ENCODE measurements around the gene CLCNKA. TPM values are rescaled to one million over a fixed set of nuclear protein-coding genes. Genes with fewer than 3 reads are reported as not detected.

The CLCNKA gene
- polyA plus RNA-seq, 1 of the 3 experiments (the other 2 are of a cell fraction), result 0.03 TPM

DNA sequence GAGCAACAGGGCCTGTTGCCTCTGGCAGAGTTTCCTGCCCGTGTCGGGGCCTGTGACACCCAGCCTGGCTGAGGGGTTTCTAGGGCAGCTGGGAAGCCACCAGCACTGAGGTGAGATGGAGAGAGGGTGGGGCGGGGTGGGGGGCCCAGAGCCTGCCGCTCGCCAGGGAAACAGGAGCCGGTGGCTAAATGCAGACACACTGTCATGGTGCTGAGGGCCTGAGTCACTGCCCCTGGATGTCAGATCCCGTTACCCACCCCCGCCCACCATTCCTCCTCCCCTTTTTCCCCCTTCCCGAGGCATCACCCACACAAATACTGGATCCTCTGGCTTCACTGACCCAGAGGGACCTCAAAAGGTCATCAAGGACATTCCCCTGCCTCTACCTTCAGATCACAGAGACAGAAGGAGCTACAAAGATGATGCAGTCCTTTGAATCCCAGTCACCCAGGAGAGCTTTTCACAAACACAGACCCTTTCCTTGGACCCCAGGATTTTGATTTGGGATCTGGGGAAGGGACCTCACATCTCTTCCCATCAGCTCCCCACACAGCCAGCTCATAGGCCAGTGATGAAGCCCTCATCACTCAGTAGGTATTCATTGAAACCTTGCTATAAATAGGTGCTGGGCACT is 2.1 kb upstream of the CLCNKA start:
- H3K9me3 ChIP-seq, result no peaks in the 10 kb centered on the region
- 0 out of 2 replicates have a peak overlapping the region, but pooled peaks have one; percentile 19 for H3K4me2 ChIP-seq
- POLR2A ChIA-PET, result no interaction called here
- H2AFZ ChIP-seq (ENCODE audit: low read depth), result no peak overlapping the region
- H3K36me3 ChIP-seq (replicated peaks in 1 of 2; ENCODE audit: control insufficient read depth in 1 of 2, insufficient read depth in 2 of 2, low read length in 1 of 2), result no peaks in the 10 kb centered on the region
- no peaks in the 10 kb centered on the region for H4K20me1 ChIP-seq (ENCODE audit: insufficient read depth)
- CTCF ChIA-PET, result interaction anchor here (0.7 to 2.9 kb wide), 7 partner anchors 10 to 228 kb away, joined by 3 to 22 read pairs (median 6); partner anchors contain the start of gene CLCNKB
- no peak overlapping the region; a peak in 1 of 4 replicates for H3K27ac ChIP-seq (ENCODE audit: low read depth in 2 of 2, low read length in 1 of 2)
- 25% methylated on average over 4 of the region's 9 CpGs for WGBS (ENCODE audit: low lambda C conversion rate)
- no peaks in the 10 kb centered on the region for H3F3A ChIP-seq (replicated peaks; ENCODE audit: insufficient read depth)
- H3K27me3 ChIP-seq (ENCODE audit: insufficient read depth), result no peaks in the 10 kb centered on the region
- DNase-seq, result peak; percentile 59
- no peak overlapping the region for H3K4me3 ChIP-seq (ENCODE audit: low read depth in 2 of 2, low read length in 1 of 2)
- peaks cover 10 to 45% of the 10 kb centered on the region in 2 experiments; a peak in 2 of 4 replicates for H3K4me1 ChIP-seq (ENCODE audit: control insufficient read depth in 1 of 2, insufficient read depth in 2 of 2, low read depth in 1 of 2, low read length in 1 of 2)
- H3K79me2 ChIP-seq (ENCODE audit: insufficient read depth), result no peaks in the 10 kb centered on the region
- TF ChIP-seq FOXM1 (IDR thresholded peaks at IDR 0.05; ENCODE audit: low read depth) (no peak), POLR2AphosphoS5 (IDR thresholded peaks at IDR 0.05; ENCODE audit: low read depth, low read length) (no peak), TEAD4 (IDR thresholded peaks at IDR 0.05; ENCODE audit: borderline replicate concordance, insufficient read depth) (no peak)
- H3K9me2 ChIP-seq, result no peaks in the 10 kb centered on the region
- no peak overlapping the region for H3K9ac ChIP-seq

DNA sequence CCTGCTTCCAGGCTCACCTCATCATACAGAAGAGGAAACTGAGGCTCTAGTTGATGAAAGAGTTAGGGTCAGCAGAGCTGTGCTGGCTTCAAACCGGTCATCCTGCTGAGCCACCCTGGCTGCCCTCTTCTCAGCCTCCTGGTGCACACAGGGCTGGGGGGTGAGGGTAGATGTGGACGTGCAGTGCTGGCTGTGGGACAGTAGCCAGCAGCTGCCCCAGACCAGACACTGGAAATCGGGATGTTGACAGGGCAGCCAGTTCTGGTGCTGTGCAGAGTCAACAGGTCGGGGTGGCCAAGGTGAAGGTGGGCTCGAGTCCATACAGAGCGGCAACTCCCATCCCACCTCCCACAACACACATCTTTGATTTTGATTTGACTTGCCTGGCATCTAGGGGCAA is 1.5 kb upstream of the CLCNKA start:
- DNase-seq, result no peak
- Histone ChIP-seq H3K27me3 (ENCODE audit: insufficient read depth) (no peaks in the 10 kb centered on the region), H3K36me3 (replicated peaks in 1 of 2; ENCODE audit: control insufficient read depth in 1 of 2, insufficient read depth in 2 of 2, low read length in 1 of 2) (no peaks in the 10 kb centered on the region), H3K9me2 (no peaks in the 10 kb centered on the region), H3K9ac (no peak overlapping the region), H3K4me3 (ENCODE audit: low read depth in 2 of 2, low read length in 1 of 2) (no peak overlapping the region), H3K27ac (ENCODE audit: low read depth in 2 of 2, low read length in 1 of 2) (no peak overlapping the region), H3F3A (replicated peaks; ENCODE audit: insufficient read depth) (no peaks in the 10 kb centered on the region), H3K9me3 (no peaks in the 10 kb centered on the region), H2AFZ (ENCODE audit: low read depth) (no peak overlapping the region), H3K79me2 (ENCODE audit: insufficient read depth) (no peaks in the 10 kb centered on the region), H3K4me2 (no peak overlapping the region), H3K4me1 (ENCODE audit: control insufficient read depth in 1 of 2, insufficient read depth in 2 of 2, low read depth in 1 of 2, low read length in 1 of 2) (peaks cover 10 to 39% of the 10 kb centered on the region in 2 experiments; a peak in 2 of 4 replicates), H4K20me1 (ENCODE audit: insufficient read depth) (no peaks in the 10 kb centered on the region)
- ChIA-PET CTCF (interaction anchor here (0.7 to 2.9 kb wide), 4 partner anchors 35 to 228 kb away, joined by 3 to 14 read pairs (median 4); no protein-coding TSS in a partner anchor), POLR2A (interaction anchor here (0.6 kb wide), 1 partner anchor 1416 kb away, joined by 4 read pairs; no protein-coding TSS in a partner anchor)
- 96% methylated on average over 4 of the region's 6 CpGs for WGBS (ENCODE audit: low lambda C conversion rate)
- TF ChIP-seq ELF1 (IDR thresholded peaks at IDR 0.05) (no peak), SIN3A (IDR thresholded peaks at IDR 0.05; ENCODE audit: borderline replicate concordance, low read depth, low read length) (no peak), FOSL2 (IDR thresholded peaks at IDR 0.05; ENCODE audit: borderline replicate concordance, low read depth) (no peak), GATA2 (CRISPR knock-in tag; IDR thresholded peaks at IDR 0.05) (no peak), SMC3 (IDR thresholded peaks at IDR 0.05; ENCODE audit: low read depth, low read length) (no peak), FOXJ3 (CRISPR knock-in tag; IDR thresholded peaks at IDR 0.05) (no peak), RFX5 (IDR thresholded peaks at IDR 0.05; ENCODE audit: low read length) (no peak), MXI1 (IDR thresholded peaks at IDR 0.05; ENCODE audit: low read depth, low read length) (no peak), EP300 (IDR thresholded peaks at IDR 0.05; ENCODE audit: borderline replicate concordance in 1 of 2, low read depth in 1 of 2, low read length in 1 of 2) (no peak), TEAD4 (IDR thresholded peaks at IDR 0.05; ENCODE audit: borderline replicate concordance, insufficient read depth) (no peak), TCF12 (IDR thresholded peaks at IDR 0.05) (no peak)
- TF ChIP-seq, protein P1, sequence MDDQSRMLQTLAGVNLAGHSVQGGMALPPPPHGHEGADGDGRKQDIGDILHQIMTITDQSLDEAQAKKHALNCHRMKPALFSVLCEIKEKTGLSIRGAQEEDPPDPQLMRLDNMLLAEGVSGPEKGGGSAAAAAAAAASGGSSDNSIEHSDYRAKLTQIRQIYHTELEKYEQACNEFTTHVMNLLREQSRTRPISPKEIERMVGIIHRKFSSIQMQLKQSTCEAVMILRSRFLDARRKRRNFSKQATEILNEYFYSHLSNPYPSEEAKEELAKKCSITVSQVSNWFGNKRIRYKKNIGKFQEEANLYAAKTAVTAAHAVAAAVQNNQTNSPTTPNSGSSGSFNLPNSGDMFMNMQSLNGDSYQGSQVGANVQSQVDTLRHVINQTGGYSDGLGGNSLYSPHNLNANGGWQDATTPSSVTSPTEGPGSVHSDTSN (IDR thresholded peaks at IDR 0.05), result no peak
- TF ChIP-seq, protein P2, sequence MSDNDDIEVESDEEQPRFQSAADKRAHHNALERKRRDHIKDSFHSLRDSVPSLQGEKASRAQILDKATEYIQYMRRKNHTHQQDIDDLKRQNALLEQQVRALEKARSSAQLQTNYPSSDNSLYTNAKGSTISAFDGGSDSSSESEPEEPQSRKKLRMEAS (IDR thresholded peaks at IDR 0.05; ENCODE audit: low read depth), result no peak
- TF ChIP-seq, protein P3, sequence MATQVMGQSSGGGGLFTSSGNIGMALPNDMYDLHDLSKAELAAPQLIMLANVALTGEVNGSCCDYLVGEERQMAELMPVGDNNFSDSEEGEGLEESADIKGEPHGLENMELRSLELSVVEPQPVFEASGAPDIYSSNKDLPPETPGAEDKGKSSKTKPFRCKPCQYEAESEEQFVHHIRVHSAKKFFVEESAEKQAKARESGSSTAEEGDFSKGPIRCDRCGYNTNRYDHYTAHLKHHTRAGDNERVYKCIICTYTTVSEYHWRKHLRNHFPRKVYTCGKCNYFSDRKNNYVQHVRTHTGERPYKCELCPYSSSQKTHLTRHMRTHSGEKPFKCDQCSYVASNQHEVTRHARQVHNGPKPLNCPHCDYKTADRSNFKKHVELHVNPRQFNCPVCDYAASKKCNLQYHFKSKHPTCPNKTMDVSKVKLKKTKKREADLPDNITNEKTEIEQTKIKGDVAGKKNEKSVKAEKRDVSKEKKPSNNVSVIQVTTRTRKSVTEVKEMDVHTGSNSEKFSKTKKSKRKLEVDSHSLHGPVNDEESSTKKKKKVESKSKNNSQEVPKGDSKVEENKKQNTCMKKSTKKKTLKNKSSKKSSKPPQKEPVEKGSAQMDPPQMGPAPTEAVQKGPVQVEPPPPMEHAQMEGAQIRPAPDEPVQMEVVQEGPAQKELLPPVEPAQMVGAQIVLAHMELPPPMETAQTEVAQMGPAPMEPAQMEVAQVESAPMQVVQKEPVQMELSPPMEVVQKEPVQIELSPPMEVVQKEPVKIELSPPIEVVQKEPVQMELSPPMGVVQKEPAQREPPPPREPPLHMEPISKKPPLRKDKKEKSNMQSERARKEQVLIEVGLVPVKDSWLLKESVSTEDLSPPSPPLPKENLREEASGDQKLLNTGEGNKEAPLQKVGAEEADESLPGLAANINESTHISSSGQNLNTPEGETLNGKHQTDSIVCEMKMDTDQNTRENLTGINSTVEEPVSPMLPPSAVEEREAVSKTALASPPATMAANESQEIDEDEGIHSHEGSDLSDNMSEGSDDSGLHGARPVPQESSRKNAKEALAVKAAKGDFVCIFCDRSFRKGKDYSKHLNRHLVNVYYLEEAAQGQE (IDR thresholded peaks at IDR 0.05; ENCODE audit: low read depth, low read length), result no peak
- TF ChIP-seq, protein P4, sequence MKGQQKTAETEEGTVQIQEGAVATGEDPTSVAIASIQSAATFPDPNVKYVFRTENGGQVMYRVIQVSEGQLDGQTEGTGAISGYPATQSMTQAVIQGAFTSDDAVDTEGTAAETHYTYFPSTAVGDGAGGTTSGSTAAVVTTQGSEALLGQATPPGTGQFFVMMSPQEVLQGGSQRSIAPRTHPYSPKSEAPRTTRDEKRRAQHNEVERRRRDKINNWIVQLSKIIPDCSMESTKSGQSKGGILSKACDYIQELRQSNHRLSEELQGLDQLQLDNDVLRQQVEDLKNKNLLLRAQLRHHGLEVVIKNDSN (IDR thresholded peaks at IDR 0.05; ENCODE audit: borderline replicate concordance, low read depth), result no peak
- TF ChIP-seq, protein P5, sequence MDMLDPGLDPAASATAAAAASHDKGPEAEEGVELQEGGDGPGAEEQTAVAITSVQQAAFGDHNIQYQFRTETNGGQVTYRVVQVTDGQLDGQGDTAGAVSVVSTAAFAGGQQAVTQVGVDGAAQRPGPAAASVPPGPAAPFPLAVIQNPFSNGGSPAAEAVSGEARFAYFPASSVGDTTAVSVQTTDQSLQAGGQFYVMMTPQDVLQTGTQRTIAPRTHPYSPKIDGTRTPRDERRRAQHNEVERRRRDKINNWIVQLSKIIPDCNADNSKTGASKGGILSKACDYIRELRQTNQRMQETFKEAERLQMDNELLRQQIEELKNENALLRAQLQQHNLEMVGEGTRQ (IDR thresholded peaks at IDR 0.05; ENCODE audit: borderline replicate concordance, low read depth, low read length), result no peak
- TF ChIP-seq, protein P6, sequence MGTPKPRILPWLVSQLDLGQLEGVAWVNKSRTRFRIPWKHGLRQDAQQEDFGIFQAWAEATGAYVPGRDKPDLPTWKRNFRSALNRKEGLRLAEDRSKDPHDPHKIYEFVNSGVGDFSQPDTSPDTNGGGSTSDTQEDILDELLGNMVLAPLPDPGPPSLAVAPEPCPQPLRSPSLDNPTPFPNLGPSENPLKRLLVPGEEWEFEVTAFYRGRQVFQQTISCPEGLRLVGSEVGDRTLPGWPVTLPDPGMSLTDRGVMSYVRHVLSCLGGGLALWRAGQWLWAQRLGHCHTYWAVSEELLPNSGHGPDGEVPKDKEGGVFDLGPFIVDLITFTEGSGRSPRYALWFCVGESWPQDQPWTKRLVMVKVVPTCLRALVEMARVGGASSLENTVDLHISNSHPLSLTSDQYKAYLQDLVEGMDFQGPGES (IDR thresholded peaks at IDR 0.05; ENCODE audit: low read depth, low read length), result no peak
